ENCODE measurements around the gene CLSTN2. TPM values are rescaled to one million over a fixed set of nuclear protein-coding genes. Genes with fewer than 3 reads are reported as not detected.

Gene CLSTN2
- total RNA-seq, result 1.3 and 2.8 TPM in 2 replicates

GRCh38 chr3:139935016-139935865, at the start of gene CLSTN2:
Gene CLSTN2, plus strand, starts transcription at chr3:139935185.

Small RNAs within 50 kb of the gene (small RNA-seq; reads per million reads assigned to genes)
- not detected for gene AC048346.1

All from hair follicle dermal papilla cell (primary cell).